Measurements from ENCODE around the gene MAPK8IP2. TPM values are rescaled to one million over a fixed set of nuclear protein-coding genes. Genes with fewer than 3 reads are reported as not detected.
"Not testable (repeated sequence)": the region's sequence is repeated elsewhere in the genome, so short reads cannot be mapped to it uniquely, and the experiment has no call there.

The MAPK8IP2 gene
- total and polyA plus RNA-seq, 2 of the 13 experiments (the other 11 are each of a cell fraction or from before 2014, with no cell fraction given) = 1.3 to 2.6 TPM

DNA sequence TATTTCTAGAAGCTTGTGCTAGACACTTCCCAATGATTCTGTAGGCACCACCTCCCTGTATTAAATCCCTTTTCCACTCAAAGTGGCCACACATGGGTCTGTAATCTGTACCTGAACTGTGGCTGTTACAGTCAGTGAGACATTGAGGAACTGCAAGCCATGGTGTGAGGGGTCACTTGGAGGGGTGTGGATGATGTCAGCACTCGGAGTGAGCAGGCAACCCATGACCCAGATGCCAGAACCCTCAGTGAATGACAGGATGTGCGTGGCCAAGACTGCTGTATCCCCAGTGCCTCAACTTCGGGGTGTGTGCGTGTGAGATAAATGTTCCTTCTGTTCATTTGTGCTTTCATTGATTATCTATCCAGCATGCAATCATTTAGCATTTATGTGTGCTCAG lies 57.3 kb downstream of the MAPK8IP2 start (continued):
- TF ChIP-seq, protein P1, sequence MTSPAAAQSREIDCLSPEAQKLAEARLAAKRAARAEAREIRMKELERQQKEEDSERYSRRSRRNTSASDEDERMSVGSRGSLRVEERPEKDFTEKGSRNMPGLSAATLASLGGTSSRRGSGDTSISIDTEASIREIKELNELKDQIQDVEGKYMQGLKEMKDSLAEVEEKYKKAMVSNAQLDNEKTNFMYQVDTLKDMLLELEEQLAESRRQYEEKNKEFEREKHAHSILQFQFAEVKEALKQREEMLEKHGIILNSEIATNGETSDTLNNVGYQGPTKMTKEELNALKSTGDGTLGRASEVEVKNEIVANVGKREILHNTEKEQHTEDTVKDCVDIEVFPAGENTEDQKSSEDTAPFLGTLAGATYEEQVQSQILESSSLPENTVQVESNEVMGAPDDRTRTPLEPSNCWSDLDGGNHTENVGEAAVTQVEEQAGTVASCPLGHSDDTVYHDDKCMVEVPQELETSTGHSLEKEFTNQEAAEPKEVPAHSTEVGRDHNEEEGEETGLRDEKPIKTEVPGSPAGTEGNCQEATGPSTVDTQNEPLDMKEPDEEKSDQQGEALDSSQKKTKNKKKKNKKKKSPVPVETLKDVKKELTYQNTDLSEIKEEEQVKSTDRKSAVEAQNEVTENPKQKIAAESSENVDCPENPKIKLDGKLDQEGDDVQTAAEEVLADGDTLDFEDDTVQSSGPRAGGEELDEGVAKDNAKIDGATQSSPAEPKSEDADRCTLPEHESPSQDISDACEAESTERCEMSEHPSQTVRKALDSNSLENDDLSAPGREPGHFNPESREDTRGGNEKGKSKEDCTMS (CRISPR knock-in tag; conservative IDR thresholded peaks at IDR 0.05) = no peak
- no peak for TF ChIP-seq ZNF775 (CRISPR knock-in tag; IDR thresholded peaks at IDR 0.05; ENCODE audit: borderline replicate concordance)

DNA sequence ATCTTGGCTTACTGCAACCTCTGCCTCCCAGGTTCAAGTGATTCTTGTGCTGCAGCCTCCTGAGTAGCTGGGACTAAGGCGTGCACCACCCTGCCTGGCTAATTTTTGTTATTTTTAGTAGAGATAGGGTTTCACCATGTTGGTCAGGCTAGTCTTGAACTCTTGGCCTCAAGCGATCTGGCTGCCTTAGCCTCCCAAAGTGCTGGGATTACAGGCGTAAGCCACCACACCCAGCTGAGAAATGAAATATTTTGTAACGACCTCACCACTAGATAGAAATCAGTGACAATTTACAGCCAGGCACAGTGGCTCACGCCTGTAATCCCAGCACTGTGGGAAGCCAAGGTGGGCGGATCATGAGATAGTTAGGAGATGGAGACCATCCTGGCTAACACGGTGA lies 59.1 kb downstream of the MAPK8IP2 start:
- DNase-seq (ENCODE audit: low spot score); H3K79me2 ChIP-seq (ENCODE audit: insufficient read depth, low read length); H3K9ac ChIP-seq (ENCODE audit: insufficient read depth, low read depth, low read length); in situ Hi-C loops (cut with HindIII; ENCODE audit: extremely low pct_ligation_motif_present, low pct_unique_long_range_greater_than_20kb); H2AFZ ChIP-seq (ENCODE audit: low read length); H3K27ac ChIP-seq (ENCODE audit: extremely low read length, insufficient read depth, low read length); H3K9me3 ChIP-seq (ENCODE audit: low read length); POLR2A ChIA-PET; intact Hi-C loops (cut with micrococcal nuclease; ENCODE audit: unreplicated experiment); H3K4me3 ChIP-seq (replicated peaks in 1 of 3; ENCODE audit: insufficient read depth in 1 of 3, low read depth in 2 of 3, low read length in 3 of 3); H3K4me2 ChIP-seq (ENCODE audit: low read depth, low read length); H3K36me3 ChIP-seq (replicated peaks in 1 of 2; ENCODE audit: control insufficient read depth in 1 of 2, insufficient read depth in 2 of 2, low read length in 2 of 2); FAIRE-seq; H4K20me1 ChIP-seq (ENCODE audit: insufficient read depth, low read length); ATAC-seq; BruUV-seq (replicated peaks); H3K27me3 ChIP-seq (ENCODE audit: control insufficient read depth in 1 of 2, insufficient read depth in 2 of 2, low read length in 2 of 2); CTCF ChIA-PET (ENCODE audit: low intra/inter-chr PET ratio, low total read pairs): not testable (repeated sequence)
- peaks cover 31% of the 10 kb centered on the region for H3K4me1 ChIP-seq (ENCODE audit: insufficient read depth, low read length)
- 92% methylated on average over 7 of the region's 7 CpGs for WGBS (ENCODE audit: low lambda C conversion rate)

DNA sequence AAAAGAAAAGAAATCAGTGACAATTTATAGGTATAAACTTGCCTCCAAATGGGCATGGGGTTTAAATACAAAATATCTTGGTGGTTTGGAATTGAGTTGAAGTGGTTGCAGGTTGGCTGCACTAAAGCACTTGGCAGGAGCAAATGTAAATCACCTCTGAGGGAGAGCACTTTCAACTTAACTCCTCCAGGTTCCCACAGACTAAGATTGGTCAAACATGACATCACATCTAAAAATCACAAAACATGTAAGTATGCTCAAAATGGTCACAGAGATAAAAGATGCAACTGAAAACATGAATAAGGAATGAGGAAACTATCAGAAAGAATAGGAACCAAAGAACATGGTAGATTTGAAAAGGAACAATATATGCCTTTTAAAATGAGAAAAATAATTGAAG lies 59.7 kb downstream of the MAPK8IP2 start:
- no peak overlapping the region for H3K27ac ChIP-seq (ENCODE audit: extremely low read length, insufficient read depth, low read length)
- H4K20me1 ChIP-seq (ENCODE audit: insufficient read depth, low read length) = no peaks in the 10 kb centered on the region
- H3K9ac ChIP-seq (ENCODE audit: insufficient read depth, low read depth, low read length) = no peak overlapping the region
- in situ Hi-C loops (cut with HindIII; ENCODE audit: extremely low pct_ligation_motif_present, low pct_unique_long_range_greater_than_20kb) (no loop called here), intact Hi-C loops (cut with micrococcal nuclease; ENCODE audit: unreplicated experiment) (no loop called here)
- no peak overlapping the region for H3K4me2 ChIP-seq (ENCODE audit: low read depth, low read length)
- BruUV-seq (replicated peaks) = no TSS peak
- no peak for FAIRE-seq
- no peak overlapping the region for H3K4me3 ChIP-seq (replicated peaks in 1 of 3; ENCODE audit: insufficient read depth in 1 of 3, low read depth in 2 of 3, low read length in 3 of 3)
- ChIA-PET CTCF (ENCODE audit: low intra/inter-chr PET ratio, low total read pairs) (no interaction called here), POLR2A (no interaction called here)
- H3K9me3 ChIP-seq (ENCODE audit: low read length) = no peaks in the 10 kb centered on the region
- H2AFZ ChIP-seq (ENCODE audit: low read length) = no peak overlapping the region
- H3K36me3 ChIP-seq (replicated peaks in 1 of 2; ENCODE audit: control insufficient read depth in 1 of 2, insufficient read depth in 2 of 2, low read length in 2 of 2) = no peaks in the 10 kb centered on the region
- H3K4me1 ChIP-seq (ENCODE audit: insufficient read depth, low read length) = peaks cover 28% of the 10 kb centered on the region
- no peaks in the 10 kb centered on the region for H3K79me2 ChIP-seq (ENCODE audit: insufficient read depth, low read length)
- ATAC-seq = no peak
- no peaks in the 10 kb centered on the region; a peak in 1 of 5 replicates for H3K27me3 ChIP-seq (ENCODE audit: control insufficient read depth in 1 of 2, insufficient read depth in 2 of 2, low read length in 2 of 2)
- no peak for DNase-seq (ENCODE audit: low spot score)
- no peak for TF ChIP-seq MEIS2 (CRISPR knock-in tag; IDR thresholded peaks at IDR 0.05)
- TF ChIP-seq PAF1 (CRISPR knock-in tag; IDR thresholded peaks at IDR 0.05) = no peak
- no peak for TF ChIP-seq ZNF432 (CRISPR knock-in tag; IDR thresholded peaks at IDR 0.05; ENCODE audit: borderline replicate concordance)
- TF ChIP-seq ZNF251 (CRISPR knock-in tag; IDR thresholded peaks at IDR 0.05) = no peak
- TF ChIP-seq, protein P2, sequence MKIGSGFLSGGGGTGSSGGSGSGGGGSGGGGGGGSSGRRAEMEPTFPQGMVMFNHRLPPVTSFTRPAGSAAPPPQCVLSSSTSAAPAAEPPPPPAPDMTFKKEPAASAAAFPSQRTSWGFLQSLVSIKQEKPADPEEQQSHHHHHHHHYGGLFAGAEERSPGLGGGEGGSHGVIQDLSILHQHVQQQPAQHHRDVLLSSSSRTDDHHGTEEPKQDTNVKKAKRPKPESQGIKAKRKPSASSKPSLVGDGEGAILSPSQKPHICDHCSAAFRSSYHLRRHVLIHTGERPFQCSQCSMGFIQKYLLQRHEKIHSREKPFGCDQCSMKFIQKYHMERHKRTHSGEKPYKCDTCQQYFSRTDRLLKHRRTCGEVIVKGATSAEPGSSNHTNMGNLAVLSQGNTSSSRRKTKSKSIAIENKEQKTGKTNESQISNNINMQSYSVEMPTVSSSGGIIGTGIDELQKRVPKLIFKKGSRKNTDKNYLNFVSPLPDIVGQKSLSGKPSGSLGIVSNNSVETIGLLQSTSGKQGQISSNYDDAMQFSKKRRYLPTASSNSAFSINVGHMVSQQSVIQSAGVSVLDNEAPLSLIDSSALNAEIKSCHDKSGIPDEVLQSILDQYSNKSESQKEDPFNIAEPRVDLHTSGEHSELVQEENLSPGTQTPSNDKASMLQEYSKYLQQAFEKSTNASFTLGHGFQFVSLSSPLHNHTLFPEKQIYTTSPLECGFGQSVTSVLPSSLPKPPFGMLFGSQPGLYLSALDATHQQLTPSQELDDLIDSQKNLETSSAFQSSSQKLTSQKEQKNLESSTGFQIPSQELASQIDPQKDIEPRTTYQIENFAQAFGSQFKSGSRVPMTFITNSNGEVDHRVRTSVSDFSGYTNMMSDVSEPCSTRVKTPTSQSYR (CRISPR knock-in tag; IDR thresholded peaks at IDR 0.05; ENCODE audit: borderline replicate concordance) = no peak
- TF ChIP-seq, protein P3, sequence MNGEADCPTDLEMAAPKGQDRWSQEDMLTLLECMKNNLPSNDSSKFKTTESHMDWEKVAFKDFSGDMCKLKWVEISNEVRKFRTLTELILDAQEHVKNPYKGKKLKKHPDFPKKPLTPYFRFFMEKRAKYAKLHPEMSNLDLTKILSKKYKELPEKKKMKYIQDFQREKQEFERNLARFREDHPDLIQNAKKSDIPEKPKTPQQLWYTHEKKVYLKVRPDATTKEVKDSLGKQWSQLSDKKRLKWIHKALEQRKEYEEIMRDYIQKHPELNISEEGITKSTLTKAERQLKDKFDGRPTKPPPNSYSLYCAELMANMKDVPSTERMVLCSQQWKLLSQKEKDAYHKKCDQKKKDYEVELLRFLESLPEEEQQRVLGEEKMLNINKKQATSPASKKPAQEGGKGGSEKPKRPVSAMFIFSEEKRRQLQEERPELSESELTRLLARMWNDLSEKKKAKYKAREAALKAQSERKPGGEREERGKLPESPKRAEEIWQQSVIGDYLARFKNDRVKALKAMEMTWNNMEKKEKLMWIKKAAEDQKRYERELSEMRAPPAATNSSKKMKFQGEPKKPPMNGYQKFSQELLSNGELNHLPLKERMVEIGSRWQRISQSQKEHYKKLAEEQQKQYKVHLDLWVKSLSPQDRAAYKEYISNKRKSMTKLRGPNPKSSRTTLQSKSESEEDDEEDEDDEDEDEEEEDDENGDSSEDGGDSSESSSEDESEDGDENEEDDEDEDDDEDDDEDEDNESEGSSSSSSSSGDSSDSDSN (CRISPR knock-in tag; IDR thresholded peaks at IDR 0.05) = no peak
- no peak for TF ChIP-seq THAP11 (CRISPR knock-in tag; IDR thresholded peaks at IDR 0.05)
- no peak for TF ChIP-seq SRY (CRISPR knock-in tag; IDR thresholded peaks at IDR 0.05)
